ENCODE data around the gene SMYD2.

DNA sequence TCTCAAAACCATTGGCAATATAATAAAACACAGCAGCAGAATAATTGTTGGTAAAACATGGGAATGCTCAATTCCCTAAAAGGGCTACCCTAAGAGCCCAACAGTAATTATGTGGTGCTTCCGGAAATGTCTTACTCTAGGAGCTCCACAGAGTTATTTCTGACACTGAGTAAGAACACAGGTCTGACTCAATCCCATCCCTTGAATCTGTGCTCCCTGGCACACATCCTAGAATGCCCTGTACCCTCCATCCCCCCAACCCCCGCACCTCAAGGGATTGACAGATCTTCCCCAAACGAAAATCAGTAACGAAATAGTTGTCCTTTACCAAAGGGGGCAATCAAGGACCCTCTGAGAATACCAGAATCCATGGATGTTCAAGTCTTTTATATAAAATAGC, 71.9 kb downstream of the SMYD2 start:
- TF ChIP-seq, protein P1, sequence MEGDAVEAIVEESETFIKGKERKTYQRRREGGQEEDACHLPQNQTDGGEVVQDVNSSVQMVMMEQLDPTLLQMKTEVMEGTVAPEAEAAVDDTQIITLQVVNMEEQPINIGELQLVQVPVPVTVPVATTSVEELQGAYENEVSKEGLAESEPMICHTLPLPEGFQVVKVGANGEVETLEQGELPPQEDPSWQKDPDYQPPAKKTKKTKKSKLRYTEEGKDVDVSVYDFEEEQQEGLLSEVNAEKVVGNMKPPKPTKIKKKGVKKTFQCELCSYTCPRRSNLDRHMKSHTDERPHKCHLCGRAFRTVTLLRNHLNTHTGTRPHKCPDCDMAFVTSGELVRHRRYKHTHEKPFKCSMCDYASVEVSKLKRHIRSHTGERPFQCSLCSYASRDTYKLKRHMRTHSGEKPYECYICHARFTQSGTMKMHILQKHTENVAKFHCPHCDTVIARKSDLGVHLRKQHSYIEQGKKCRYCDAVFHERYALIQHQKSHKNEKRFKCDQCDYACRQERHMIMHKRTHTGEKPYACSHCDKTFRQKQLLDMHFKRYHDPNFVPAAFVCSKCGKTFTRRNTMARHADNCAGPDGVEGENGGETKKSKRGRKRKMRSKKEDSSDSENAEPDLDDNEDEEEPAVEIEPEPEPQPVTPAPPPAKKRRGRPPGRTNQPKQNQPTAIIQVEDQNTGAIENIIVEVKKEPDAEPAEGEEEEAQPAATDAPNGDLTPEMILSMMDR (IDR thresholded peaks at IDR 0.05): no peak
- no peak for TF ChIP-seq POLR2A (IDR thresholded peaks at IDR 0.05)

All from body of pancreas (tissue), 4 donors.